ENCODE data around the gene ZSCAN1. TPM values are rescaled to one million over a fixed set of nuclear protein-coding genes. Genes with fewer than 3 reads are reported as not detected.

Gene ZSCAN1
- total RNA-seq, 1 donor: not detected

DNA sequence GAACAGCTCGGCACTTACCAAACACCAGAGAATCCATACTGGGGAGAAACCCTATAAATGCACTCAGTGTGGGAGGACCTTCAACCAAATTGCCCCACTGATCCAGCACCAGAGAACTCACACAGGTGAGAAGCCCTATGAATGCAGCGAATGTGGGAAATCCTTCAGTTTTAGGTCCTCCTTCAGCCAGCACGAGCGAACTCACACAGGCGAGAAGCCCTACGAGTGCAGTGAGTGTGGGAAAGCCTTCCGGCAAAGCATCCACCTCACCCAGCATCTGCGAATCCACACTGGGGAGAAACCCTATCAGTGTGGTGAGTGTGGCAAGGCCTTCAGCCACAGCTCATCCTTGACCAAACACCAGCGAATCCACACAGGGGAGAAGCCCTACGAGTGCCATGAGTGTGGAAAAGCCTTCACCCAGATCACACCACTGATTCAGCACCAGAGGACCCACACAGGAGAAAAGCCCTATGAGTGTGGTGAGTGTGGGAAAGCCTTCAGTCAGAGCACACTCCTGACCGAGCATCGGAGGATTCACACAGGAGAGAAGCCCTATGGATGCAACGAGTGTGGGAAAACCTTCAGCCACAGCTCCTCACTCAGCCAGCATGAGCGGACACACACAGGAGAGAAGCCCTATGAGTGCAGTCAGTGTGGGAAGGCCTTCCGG lies 33.6 kb downstream of the ZSCAN1 start:
- no peak for TF ChIP-seq CTCF (IDR thresholded peaks at IDR 0.05; ENCODE audit: insufficient read depth, low read length)
- H3K4me3 ChIP-seq (ENCODE audit: low read depth, low read length): no peak overlapping the region
- DNase-seq (ENCODE audit: low read depth): no peak

DNA sequence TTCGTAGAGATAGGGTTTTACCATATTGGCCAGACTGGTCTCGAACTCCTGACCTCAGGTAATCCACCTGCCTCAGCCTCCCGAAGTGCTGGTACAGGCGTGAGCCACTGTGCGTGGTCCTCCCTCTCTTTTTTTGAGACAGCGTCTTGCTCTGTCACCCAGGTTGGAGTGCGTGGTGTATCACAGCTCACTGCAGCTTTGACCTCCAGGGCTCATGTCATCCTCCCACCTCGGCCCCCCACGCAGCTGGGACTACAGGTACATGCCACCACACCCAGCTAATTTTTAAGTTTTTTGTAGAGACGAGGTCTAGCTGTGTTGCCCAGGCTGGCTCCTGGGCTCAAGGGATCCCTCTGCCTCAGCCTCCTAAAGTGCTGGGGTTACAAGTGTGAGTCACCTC lies 46.0 kb downstream of the ZSCAN1 start:
- no peak for TF ChIP-seq CTCF (IDR thresholded peaks at IDR 0.05; ENCODE audit: insufficient read depth, low read length)
- DNase-seq (ENCODE audit: low read depth): no peak
- H3K4me3 ChIP-seq (ENCODE audit: low read depth, low read length): no peak overlapping the region

- H3K4me3 ChIP-seq (ENCODE audit: low read depth, low read length): no peak overlapping the region
- DNase-seq (ENCODE audit: low read depth): no peak
- no peak for TF ChIP-seq CTCF (IDR thresholded peaks at IDR 0.05; ENCODE audit: insufficient read depth, low read length)
These were observed 49.2 kb downstream of the ZSCAN1 start for GRCh38 chr19:58083021-58083420.

DNA sequence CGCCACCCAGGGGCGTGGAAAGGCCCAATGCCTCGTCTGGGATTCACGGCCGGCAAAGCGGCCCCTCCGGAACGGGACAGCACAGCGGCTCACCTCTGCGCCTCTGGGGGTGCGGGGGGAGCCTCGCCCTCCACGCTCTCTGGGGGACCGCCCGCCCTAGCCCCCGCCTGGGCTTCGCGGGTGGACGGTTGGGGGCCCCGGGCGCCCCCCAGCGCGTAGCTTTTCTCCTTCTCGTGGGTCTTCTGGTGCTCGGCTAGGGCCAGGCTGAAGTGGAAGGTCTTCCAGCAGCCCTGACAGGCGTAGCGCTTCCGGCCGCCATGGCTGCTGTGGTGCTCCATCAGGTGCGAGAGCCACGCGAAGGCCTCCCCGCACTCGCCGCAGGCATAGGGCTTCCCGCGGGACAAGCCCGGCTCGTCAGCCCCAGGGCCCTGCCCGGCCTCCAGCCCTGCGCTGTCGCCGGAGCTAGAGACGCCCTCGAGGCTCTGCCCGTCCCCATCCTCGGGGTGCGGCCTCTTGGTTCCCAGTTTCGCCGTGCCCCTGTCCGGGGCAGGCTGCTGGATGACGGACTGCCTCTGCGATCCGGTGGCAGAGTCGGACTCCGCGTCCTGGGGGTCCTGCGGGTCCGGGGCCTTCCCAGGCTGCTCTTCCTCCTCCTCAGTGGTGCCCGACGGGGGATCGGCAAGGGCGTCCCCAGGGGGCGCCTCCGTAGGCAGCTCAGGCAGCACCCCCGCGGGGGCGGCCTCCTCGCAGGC lies 50.9 kb downstream of the ZSCAN1 start:
- no peak for TF ChIP-seq CTCF (IDR thresholded peaks at IDR 0.05; ENCODE audit: insufficient read depth, low read length)
- H3K4me3 ChIP-seq (ENCODE audit: low read depth, low read length): no peak overlapping the region
- no peak for DNase-seq (ENCODE audit: low read depth)

DNA sequence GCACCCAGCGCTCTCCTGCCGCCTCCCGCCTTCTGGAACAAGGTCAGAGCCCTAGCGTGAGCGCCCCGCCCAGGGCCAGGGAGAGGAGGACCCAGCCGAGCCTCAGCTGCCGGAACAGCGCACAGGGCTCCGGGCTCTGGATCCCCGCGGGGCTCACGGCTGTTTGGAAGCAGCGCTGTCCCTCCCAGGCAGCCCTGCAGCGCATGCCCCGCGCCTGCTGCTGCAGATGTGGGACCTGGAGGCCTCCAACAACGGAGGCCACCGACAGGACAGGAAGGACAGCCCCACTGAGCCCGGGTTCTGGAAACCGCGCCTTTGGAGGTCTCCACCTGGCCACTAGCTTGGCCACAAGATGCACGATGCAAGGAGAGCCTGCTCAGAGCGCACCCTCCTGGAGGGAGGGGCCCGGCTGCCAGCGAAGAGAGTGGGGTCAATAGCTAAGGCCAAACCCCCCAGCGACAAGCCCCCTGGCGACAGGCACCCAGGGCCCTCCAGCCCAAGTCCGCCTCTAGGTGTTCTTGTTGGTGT lies 51.6 kb downstream of the ZSCAN1 start:
- no peak for DNase-seq (ENCODE audit: low read depth)
- no peak overlapping the region for H3K4me3 ChIP-seq (ENCODE audit: low read depth, low read length)
- no peak for TF ChIP-seq CTCF (IDR thresholded peaks at IDR 0.05; ENCODE audit: insufficient read depth, low read length)

DNA sequence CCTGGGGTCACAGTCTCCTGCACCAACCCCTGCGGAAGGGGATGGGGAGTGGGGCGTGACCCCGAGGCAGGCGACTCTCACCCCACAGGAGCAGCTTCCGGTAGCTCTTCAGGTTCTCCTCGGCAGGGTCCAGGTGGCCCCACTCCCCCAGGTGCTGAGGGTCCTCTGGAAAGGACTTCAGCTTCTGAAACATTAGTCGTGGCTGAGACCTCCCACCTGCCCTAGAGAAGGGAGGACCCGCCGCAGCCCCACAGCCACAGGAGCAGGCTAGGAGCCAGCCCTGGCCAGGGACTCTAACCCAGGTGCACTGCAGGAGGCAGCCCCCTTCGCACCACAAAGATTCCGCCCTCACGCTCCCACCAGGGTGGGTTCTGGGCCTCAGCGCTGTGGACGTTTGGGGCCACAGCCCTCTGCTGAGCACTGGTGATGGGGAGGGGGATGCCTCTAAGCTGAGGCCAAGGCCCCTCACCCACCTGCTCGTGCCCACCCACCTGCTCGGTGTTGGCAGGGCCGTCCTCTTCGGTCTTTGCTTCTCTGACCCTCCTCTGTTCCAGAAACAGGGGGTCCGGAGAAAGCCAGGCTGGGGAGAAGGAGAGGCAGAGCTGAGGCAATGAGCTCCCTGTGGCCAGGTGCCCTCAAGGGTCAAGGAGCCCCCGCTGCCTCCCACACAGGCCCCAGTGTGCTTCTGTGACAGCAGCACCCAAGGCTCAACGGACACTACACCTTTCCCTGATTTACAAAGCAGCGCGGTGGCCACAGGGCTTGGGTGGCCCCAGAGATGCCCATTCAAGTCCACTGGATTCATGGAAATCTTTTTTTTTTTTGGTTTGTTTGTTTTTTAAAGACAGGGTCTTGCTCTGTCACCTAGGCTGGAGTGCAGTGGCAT lies 53.2 kb downstream of the ZSCAN1 start:
- H3K4me3 ChIP-seq (ENCODE audit: low read depth, low read length): no peak overlapping the region
- no peak for DNase-seq (ENCODE audit: low read depth)
- TF ChIP-seq CTCF (IDR thresholded peaks at IDR 0.05; ENCODE audit: insufficient read depth, low read length): no peak
